RWPE2 (cell line): ENCODE measurements around the gene DZIP1L.

Source experiments
- ATAC-seq: fragments of 200-7000 bp; cut with Tn5 transposase; 3 replicates; pipeline ENCODE4 v1.9.1; 2021; ENCODE audit warnings: low read depth
- DNase-seq: peaks from one replicate; pipeline ENCODE4 v3.0.0-alpha.2; 2020; ENCODE audit warnings: low spot score
- H3K27ac ChIP-seq: fragments of 450-650 bp; 2 replicates; pipeline ENCODE4 v1.5.1; 2017; ENCODE audit warnings: mild to moderate bottlenecking; ENCODE audit not compliant: poor library complexity, severe bottlenecking
- H3K27me3 ChIP-seq: fragments of 250-450 bp; sonication (Bioruptor Pico); 2 replicates; pipeline ENCODE4 v1.5.1; 2021; ENCODE audit warnings: mild to moderate bottlenecking, moderate library complexity; ENCODE audit not compliant: insufficient read depth, poor library complexity, severe bottlenecking
- H3K36me3 ChIP-seq: fragments of 250-450 bp; sonication (Bioruptor Pico); 2 replicates; pipeline ENCODE4 v1.5.1; 2020; ENCODE audit warnings: low read depth, mild to moderate bottlenecking, moderate library complexity
- H3K4me1 ChIP-seq: fragments of 250-450 bp; sonication (Bioruptor Pico); 2 replicates; pipeline ENCODE4 v1.5.1; 2021; ENCODE audit warnings: mild to moderate bottlenecking, moderate library complexity; ENCODE audit not compliant: insufficient read depth, poor library complexity, severe bottlenecking
- H3K4me3 ChIP-seq: fragments of 250-450 bp; sonication (Bioruptor Pico); 2 replicates; pipeline ENCODE4 v1.5.1; 2021; ENCODE audit warnings: mild to moderate bottlenecking, moderate library complexity; ENCODE audit not compliant: severe bottlenecking
- H3K9me3 ChIP-seq: fragments of 250-450 bp; sonication (Bioruptor Pico); 2 replicates; pipeline ENCODE4 v1.5.1; 2021; ENCODE audit warnings: mild to moderate bottlenecking, moderate library complexity; ENCODE audit not compliant: severe bottlenecking
- TF ChIP-seq, protein P1 (sequence below): fragments of 450-650 bp; IDR thresholded peaks from one replicate; pipeline ENCODE4 v1.5.1; 2017; ENCODE audit warnings: mild to moderate bottlenecking, moderate library complexity; ENCODE audit not compliant: poor library complexity, severe bottlenecking

DZIP1L gene

DNA sequence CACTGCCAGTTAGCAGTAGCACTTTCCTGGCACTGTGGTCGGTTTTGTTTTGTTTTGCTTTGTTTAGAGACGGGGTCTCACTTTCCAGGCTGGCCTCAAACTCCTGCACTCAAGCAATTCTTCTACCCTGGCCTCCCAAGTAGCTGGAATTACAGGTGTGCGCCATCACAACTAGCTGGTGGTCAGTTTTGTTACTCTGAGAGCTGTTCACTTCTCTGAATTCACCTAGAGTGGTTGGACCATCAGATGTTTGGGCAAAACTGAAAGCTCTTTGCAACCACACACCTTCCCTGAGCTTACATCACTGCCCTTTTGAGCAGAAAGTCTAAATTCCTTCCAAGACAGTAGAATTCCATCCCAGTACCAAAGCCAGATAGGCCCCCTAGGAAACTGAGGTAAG is 82.8 kb downstream of the DZIP1L start:
- Histone ChIP-seq H3K9me3 (no peaks in the 10 kb centered on the region), H3K4me3 (no peak overlapping the region), H3K36me3 (no peaks in the 10 kb centered on the region), H3K4me1 (no peaks in the 10 kb centered on the region), H3K27ac (no peak overlapping the region), H3K27me3 (no peaks in the 10 kb centered on the region)
- TF ChIP-seq, protein P1, sequence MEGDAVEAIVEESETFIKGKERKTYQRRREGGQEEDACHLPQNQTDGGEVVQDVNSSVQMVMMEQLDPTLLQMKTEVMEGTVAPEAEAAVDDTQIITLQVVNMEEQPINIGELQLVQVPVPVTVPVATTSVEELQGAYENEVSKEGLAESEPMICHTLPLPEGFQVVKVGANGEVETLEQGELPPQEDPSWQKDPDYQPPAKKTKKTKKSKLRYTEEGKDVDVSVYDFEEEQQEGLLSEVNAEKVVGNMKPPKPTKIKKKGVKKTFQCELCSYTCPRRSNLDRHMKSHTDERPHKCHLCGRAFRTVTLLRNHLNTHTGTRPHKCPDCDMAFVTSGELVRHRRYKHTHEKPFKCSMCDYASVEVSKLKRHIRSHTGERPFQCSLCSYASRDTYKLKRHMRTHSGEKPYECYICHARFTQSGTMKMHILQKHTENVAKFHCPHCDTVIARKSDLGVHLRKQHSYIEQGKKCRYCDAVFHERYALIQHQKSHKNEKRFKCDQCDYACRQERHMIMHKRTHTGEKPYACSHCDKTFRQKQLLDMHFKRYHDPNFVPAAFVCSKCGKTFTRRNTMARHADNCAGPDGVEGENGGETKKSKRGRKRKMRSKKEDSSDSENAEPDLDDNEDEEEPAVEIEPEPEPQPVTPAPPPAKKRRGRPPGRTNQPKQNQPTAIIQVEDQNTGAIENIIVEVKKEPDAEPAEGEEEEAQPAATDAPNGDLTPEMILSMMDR, result no peak
- ATAC-seq (no peak), DNase-seq (no peak)

DNA sequence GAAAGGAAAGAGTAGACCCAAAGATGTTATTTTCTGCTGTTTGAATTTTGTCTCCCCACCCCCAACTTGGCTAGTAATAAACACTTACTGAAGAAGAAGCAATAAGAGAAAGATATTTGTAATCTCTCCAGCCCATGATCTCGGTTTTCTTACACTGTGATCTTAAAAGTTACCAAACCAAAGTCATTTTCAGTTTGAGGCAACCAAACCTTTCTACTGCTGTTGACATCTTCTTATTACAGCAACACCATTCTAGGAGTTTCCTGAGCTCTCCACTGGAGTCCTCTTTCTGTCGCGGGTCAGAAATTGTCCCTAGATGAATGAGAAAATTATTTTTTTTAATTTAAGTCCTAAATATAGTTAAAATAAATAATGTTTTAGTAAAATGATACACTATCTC is 83.9 kb downstream of the DZIP1L start:
- H3K36me3 ChIP-seq, result no peaks in the 10 kb centered on the region
- no peaks in the 10 kb centered on the region for H3K27me3 ChIP-seq
- DNase-seq, result no peak
- TF ChIP-seq, protein P1, result no peak
- H3K27ac ChIP-seq, result no peak overlapping the region
- H3K9me3 ChIP-seq, result no peaks in the 10 kb centered on the region
- no peak for ATAC-seq
- no peaks in the 10 kb centered on the region for H3K4me1 ChIP-seq
- H3K4me3 ChIP-seq, result no peak overlapping the region

DNA sequence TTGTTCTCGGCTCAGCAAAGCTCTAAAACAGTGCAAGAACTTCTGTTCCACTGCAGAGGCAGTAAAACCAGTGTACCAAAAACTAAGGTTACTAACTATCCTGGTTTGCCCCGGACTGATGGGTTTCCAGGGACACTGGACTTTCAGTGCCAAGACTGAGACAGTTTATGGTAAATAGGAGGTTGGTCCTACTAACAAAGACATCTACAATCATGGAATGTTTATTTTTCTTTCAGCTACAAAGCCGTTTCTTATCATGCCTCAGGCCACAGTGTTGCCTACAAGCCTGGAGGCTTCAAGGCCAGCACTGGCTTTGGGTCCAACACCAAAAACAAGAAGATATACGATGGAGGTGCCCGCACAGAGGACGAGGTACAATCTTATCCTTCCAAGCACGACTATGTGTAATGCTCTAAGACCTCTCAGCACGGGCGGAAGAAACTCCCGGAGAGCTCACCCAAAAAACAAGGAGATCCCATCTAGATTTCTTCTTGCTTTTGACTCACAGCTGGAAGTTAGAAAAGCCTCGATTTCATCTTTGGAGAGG is 84.6 kb downstream of the DZIP1L start:
- Histone ChIP-seq H3K36me3 (no peaks in the 10 kb centered on the region), H3K4me1 (no peaks in the 10 kb centered on the region), H3K27ac (no peak overlapping the region), H3K27me3 (no peaks in the 10 kb centered on the region), H3K9me3 (no peaks in the 10 kb centered on the region), H3K4me3 (no peak overlapping the region)
- DNase-seq (no peak), ATAC-seq (no peak)
- TF ChIP-seq, protein P1, result no peak

DNA sequence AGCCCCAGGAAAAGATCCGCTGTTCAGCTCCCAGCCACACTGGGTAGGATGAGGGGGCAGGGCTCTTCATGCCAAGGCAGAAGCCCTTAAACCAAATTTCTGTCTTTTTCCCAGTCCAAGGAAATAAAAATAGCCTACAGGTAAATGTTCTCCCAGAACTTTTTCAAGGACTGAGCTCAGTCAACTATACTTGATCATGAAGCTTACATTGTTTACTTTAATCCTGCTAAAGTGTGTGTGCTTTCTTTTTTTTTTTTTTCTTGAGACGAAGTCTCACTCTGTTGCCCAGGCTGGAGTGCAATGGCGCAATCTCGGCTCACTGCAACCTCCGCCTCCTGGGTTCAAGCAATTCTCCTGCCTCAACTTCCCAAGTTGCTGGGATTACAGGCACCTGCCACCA is 87.6 kb downstream of the DZIP1L start:
- Histone ChIP-seq H3K9me3 (no peaks in the 10 kb centered on the region), H3K27ac (no peak overlapping the region), H3K4me3 (no peak overlapping the region), H3K36me3 (no peaks in the 10 kb centered on the region), H3K27me3 (no peaks in the 10 kb centered on the region), H3K4me1 (no peaks in the 10 kb centered on the region)
- DNase-seq (no peak), ATAC-seq (no peak)
- TF ChIP-seq, protein P1, result no peak

DNA sequence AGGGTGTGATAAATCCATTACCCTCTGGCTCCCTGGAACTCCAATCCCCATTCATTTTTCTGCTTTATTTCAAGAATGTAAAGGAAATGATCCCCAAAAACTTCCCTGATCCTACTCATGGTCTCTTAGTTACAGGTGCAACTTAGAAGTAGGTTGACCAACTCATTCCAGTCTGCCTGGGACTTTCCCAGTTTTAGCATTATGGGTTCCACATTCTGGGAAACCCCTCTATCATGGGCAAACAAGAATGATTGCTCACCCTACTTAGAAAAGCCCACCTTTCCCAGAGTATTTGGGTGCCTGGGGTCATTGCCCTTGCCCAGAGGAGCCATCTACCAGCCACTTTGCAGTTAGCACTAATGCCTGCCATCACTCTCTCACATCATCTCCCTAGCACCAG is 89.9 kb downstream of the DZIP1L start:
- Histone ChIP-seq H3K27ac (no peak overlapping the region), H3K27me3 (no peaks in the 10 kb centered on the region), H3K36me3 (no peaks in the 10 kb centered on the region), H3K4me1 (no peaks in the 10 kb centered on the region), H3K9me3 (no peaks in the 10 kb centered on the region), H3K4me3 (no peak overlapping the region)
- DNase-seq (no peak), ATAC-seq (no peak)
- TF ChIP-seq, protein P1, result no peak
